Measurements from ENCODE around the gene SCAF1.

SCAF1 gene

DNA sequence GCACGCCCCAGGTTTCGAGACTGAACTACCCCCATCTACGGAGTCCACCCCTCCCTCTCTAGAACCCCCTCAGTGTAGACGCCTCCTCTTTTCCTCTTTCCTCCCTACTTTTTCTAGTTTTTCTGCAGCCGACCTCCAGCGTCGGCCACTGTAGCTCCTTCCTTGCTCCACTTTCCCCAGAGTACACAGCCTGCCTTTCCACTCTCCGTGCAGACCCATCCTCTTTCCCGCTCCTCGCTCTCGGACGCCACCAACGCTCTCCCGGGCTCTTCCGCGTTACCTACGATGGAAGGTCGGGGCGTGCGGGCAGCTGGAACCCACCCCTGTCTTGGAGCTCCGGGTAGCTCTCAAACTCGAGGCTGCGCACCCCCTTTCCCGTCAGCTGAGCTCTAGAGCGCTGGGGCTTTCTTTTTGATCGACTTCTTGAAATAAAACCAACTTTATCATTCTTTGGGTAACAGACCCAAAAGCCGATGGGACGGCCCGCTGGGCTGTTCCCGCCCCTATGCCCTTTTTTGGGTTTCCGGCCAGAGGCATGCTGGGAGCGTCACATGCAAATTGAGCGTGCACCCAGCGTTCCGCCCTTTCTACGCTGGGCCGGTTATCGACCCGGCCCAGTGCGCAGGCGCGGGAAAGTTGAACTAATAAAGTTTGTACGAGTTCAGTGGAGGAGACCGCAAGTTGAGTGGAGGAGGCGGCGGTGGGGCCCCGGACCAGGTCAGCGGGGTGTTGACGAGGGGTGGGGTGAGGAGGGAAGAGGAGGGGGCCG is 23.5 kb downstream of the SCAF1 start, which contains the start of the genes BCL2L12 and IRF3:
Gene BCL2L12, plus strand, starts transcription at position 583 of the 769 bp plus-strand sequence. CDS start 760 bp downstream, outside the sequence.
Gene IRF3, minus strand, starts transcription at position 507 of the 769 bp plus-strand sequence. CDS start 1,019 bp downstream, outside the sequence.
- DNase-seq = peak; percentile 100

DNA sequence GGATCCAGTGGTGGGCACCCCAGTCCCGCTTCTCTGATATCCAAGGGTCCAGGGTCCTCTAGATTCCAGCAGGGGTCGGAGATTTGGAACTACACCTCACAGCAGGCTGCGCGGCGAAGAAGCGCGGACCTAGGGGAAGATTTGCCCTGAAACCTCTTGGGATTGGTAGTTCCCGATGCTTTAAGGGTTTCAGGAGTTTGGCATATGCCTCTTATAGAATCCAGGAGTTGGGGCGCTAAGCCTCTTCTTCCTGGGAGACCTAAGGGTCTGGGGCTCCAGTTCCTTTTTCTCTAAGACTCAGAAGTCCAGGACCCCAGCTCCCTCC is 24.1 kb downstream of the SCAF1 start:
- DNase-seq = no peak

DNA sequence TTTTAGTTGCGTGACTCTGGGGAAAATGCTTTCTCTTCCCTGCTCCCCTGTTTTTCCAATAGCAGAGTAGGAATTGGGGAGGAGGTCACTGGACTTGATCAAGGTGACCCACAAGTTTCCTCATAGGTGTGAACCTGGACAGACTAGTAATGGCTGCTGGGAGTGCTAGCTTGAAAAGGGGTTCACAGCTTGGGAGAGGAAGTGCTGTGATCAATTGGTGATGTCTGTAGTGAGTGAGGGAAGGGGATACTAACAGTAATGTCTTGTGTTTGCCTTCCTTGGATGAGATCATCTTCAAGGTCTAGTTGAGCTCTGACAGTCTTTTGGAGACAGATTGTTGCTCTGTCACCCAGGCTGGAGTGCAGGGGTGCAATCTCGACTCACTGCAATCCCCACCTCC is 25.5 kb downstream of the SCAF1 start:
- DNase-seq = no peak

DNA sequence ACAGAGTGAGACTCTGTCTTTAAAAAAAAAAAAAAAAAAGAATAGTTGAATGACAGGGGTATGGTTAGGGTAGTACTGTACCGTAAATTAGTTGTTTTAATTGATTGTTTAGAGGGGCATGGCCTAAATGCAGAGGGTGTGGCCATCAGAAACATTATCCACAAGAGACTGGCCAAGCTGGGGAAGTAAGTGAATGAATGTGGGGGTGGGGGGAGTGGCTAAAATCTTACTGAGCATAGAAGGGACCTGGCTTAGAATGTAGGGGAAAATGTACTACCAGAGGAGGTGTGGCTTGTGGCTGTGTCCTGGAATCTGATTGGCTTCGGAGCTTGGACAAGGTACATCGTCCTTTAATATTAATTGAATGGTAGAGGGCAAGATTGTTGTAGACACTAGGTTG is 27.5 kb downstream of the SCAF1 start:
- no peak for DNase-seq

DNA sequence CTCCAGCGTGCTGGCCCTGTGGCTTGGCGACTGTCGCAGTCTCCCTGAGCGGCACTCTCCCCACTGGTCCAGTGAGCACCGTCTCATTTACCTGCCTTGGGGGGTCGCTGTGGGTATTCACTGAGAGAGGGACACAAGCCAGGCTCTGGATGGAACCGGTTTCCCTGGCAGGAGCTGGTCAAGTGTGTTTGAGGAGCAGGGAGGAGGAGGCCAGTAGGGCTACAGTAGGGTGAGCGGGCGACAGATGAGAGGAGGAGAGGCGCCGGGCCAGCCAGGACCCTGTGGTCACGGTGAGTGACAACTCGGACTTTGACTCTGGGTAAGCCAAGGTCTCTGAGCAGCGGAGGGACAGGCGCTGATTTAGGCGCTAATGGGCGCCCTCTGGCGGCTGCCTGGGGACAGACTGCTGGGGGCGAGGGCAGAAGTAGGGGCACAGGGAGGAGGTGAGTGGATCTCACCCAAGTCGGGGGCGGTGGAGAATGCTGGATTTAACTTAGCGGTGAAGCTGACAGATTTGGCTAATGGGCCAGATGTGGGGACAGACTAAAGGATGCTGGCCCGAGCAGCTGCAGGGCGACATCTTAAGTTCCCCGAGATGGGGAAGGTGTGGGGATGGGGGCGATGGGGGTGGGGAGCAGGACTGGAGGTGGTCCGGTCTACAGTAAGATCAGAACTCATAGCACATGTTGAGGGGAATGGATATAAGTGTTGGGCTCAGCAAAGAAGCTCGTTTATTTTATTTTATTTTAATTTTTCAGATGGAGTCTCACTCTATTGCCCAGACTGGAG is 30.3 kb downstream of the SCAF1 start:
- peak; percentile 84 for DNase-seq

DNA sequence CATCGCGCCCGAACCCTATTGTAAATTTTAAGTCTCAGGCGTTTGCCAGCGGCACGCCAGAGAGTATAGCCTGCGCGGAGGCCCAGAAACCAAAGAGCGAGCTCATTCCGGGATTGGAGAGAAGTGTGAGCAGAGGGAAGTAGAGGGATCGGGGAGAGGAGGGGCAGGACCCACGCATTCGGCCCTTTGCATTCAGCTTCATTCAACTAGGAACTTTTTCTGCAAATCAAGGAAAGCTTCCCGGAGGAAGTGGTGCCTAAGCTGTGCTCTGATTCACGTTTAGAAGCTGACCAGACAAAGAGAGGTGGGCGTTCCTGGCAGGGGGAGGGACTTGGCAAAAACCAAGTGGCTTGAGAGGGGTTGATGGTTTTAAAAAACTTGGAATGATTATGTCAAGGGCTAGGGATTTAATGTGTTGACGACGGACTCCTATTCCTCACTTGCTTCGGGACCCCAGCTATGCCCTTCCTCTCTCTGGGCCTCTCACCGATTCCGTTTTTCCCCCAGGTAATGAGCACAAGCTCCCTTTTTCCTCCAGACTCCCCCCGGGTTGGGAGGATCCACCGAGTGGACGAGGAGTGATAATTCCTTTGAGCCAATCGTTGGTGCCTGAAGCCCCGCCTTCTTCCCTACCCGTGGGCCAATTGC is 34.3 kb downstream of the SCAF1 start:
- DNase-seq = peak; percentile 48

DNA sequence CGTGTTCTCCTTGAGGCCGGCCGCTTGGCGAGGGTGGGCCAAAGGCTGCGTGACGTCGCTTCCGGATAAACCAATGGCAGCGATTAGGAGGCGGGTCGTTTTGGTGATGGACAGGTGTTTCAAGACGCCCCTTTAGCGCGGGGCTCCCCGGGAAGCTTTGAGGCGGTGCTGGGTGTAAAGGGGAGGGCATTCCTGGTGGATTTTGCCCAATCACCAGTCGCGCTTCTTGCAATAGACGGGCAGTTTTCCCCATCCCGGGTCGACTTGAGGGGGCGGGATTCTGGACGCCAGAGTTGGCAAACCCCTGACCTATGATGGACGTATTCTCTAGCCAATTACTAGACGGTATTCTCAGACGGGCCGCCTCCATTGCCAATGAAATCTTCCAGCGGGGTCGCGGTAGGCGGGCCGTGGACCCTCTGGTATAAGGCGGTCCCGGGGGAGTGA is 34.8 kb downstream of the SCAF1 start:
- peak; percentile 99 for DNase-seq

DNA sequence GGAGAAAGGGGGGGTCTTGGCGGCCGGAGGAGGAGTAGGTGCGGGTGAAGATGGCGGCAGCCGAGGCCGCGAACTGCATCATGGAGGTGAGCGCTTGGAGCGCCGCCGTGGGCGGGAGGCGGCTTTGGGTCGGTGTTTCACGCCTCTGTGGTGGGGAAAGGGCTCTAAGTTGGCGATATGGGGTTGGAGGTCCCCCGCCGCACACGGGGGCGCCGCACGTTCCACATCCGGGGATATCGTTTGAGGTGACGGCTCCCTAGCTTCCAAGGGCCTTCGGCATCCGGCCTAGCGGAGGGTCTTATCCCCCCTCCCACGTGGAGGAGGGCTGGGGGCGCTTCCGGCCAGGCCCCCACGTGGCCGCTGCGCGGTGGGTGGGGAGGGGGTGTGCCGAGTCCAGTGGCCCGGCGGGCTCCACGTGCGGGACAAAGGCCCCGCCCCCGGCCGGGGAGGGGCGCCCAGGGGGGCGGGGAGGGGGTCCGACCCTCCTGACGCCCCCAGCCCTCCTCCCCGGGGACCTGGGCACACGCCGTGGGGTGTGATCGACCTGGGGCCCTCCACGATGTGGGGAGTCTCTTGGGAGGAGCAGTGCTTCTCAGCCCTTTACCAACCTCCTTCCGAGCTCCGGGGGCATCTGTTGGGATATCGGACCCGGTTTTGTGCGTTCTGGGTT is 35.4 kb downstream of the SCAF1 start, which contains the start of gene PRMT1:
Gene PRMT1, plus strand, starts transcription at position 41 of the 670 bp plus-strand sequence. Its CDS starts 10 bp downstream, at position 51.
- peak; percentile 68 for DNase-seq

DNA sequence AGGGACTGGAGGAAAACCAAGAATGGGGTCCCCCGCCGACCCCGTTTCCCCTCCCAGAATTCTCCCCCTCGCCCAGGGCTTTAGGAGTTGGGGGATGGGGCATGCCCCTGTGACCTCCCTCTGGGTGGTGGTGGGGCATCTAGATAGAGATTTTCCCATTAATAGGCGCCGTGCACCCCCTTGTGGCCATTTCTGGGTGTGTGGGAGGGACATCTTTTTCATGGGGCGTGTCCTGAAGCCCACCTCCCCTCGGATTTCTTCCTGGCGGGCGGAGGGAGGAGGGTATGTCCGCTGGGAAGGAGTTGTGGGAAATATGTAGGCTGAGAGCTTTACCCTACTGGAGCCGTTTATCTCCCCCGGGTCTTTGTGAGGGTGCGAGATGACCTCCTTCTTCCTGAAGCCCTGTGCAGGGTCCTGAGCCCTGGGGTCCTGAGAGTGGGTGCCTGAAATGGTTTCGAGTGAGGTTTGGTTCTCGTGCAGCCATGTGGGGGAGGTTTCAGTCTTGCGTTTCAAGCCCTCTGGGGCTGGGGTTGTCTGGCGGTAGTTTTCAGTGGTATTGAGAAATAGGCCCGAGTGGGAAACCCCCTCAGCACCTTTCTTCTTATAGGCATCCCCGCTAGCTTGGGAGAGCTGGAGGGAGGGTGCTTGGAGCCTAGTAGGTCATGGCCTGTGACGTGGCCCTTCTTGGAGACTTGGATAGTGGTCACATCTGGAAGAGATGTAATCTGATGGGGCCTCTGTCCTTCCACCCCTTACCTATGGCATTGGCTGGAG is 36.1 kb downstream of the SCAF1 start:
- DNase-seq = peak; percentile 89

DNA sequence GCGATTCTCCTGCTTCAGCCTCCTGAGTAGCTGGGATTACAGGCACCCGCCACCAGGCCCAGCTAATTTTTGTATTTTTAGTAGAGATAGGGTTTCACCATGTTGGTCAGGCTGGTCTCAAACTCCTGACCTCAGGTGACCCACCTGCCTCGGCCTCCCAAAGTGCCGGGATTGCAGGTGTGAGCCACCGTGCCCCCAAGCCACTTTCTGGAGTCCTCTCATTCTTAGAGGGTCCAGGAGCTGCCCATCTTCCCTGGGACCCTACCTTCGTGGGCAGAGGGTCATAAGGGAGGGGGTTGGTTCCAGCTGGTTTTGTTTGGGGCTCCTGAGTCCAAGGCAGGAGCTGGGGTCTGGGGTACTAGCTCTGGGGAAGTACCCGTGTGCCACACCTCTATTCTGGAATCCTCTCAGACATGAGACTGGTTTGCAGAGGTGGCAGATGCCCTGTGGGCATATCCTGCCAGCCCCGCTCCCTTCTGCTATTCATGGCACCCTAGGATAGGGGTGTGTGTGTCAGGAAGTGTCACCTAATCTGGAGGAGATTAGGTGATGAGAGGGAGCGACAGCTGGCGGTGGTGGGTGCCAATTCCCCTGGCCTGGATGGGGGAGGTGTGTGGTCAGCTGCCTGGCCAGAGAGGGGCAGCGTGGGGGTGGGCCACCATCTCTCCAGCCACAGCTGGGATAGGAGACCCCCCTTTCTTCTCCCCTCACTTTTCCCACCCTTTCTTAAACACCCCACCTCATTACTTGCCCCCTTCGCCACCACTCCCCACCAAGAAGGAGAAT is 37.2 kb downstream of the SCAF1 start:
- DNase-seq = no peak

DNA sequence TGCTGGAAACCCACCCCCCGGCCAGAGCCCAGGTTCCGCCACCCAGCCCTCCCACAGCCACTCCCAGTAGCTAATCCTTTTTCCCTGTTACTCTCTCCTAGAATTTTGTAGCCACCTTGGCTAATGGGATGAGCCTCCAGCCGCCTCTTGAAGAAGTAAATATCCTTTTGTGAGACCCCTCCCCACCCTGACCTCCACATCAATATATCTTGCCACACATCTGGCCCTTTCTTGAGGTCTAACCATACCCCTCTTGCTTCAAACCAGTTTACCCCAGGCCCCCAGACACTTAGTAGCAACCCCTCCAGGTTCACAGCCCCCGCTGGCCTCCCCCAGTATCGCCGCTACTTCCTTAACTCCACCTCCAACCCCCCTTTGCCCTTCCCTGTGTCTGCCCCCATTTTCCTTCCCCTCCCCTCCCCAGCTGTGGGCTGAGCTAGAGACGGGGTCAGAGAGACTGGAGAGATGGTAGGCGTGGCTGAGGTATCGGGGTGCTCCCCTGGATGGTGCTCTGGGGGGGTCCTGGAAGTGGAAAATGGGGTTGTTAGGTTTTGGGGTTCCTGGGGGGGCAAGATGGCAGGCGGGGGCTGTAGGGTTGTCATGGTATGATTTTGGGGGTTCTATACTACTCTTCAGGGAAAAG is 37.9 kb downstream of the SCAF1 start:
- DNase-seq = no peak

DNA sequence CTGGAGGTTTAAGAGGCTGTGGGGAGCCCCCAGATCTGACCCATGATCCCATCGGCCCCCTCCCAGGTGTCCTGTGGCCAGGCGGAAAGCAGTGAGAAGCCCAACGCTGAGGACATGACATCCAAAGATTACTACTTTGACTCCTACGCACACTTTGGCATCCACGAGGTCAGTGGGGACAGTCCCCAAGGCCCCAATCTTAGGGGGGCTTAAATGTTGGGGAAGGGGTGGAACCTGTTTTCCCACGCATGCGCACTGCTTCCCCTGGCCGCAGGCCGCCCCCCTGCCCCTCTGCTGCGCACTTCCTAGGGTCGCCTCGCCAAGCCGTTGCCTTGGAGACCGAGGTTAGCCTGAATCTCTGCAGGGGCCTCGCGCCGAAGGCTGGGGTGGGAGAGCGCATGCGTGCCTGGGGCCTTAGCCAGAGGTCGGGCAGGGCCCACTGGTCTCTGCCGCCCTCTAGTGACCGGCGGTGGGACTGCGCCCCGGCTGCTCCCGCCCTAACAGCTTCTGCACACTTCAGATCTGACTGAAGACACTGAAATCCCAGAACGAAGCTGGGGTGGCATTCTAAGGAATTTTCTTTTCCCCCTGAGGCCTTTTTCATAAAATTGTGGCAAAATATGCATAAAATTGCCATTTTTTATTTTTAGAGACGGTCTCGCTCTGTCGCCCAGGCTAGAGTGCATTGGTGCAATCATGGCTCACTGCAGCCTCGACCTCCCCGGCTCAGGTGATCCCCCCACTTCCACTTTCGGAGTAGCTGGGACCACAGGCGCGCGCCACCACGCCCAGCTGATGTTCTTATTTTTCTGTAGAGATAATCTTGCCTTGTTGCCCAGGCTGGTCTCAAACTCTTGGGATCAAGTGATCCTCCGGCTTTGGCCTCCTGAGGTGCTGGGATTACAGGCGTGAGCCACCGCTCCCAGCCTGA is 38.7 kb downstream of the SCAF1 start:
- DNase-seq = peak; percentile 97

DNA sequence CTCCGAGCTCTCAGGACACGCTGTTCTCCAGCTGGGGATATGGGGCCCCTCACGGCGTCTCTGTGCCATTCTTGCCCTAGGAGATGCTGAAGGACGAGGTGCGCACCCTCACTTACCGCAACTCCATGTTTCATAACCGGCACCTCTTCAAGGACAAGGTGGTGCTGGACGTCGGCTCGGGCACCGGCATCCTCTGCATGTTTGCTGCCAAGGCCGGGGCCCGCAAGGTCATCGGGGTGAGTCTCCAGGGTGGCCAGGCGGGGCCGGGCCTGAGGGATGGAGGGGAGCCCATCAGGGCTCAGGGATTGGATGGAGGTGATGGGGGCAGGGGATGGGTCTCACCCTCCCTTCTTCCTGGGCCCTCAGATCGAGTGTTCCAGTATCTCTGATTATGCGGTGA is 39.8 kb downstream of the SCAF1 start:
- DNase-seq = no peak

DNA sequence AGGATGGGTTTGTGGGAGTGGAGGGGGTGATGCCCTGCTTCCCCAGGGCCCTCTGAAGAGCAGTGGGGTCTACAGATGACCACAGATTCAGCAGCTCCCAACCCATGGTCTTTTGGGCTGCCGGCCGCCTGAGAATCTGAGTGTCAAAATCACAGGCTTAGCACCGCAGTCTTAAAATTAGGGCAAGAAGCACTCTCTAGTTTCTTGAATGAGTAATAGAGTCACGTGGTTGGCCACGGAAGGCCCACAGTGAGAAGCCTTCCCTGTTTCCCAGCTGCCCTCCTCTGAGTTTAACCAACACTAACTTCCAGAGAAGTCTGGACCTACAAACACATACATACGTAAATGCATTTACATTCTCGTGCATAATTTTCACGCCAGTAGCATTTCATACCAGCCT is 40.3 kb downstream of the SCAF1 start:
- DNase-seq = no peak

DNA sequence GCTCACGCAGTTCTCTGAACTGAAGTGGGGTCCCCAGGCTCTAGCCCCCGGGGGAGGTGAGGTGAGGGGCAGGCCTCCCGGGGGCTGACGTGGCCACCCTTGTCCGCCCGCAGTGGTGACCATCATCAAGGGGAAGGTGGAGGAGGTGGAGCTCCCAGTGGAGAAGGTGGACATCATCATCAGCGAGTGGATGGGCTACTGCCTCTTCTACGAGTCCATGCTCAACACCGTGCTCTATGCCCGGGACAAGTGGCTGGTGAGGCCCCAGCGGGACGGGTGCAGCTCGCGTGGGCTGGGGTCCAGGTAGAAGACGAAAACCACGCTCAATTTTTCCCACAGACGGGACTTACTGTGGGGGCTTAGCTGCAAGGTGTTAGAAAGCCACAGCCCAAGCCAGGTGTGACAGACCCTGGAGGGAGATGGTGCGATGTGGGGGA is 41.8 kb downstream of the SCAF1 start:
- no peak for DNase-seq

DNA sequence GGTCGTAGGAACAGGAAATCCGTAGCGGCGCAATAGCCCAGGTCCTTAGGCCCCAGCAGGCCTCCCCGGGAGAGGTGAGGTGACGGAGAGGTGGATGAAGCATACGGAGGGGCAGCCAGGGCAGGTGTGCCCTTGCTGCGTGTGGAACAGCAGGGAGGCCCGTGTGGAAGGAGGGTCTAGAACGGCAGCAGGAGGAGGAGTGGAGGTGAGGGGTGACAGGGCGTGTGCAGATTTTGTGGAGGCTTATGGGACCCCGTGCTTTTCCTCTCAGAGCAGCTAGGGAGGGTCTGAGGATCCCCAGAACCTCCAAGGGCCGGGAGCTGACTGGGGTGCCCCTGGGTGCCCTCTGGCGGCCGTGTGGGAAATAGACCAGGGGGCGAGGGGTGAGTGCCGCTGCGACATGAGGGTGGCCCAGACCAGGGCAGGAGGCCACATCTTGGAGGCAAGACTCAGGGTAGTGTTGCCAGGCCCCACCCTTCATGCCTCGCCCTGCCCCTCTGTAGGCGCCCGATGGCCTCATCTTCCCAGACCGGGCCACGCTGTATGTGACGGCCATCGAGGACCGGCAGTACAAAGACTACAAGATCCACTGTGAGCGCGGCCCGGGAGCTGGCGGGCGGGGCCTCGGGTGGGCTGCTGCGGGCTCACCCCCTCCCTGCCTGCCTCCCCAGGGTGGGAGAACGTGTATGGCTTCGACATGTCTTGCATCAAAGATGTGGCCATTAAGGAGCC is 42.4 kb downstream of the SCAF1 start:
- peak; percentile 38 for DNase-seq

DNA sequence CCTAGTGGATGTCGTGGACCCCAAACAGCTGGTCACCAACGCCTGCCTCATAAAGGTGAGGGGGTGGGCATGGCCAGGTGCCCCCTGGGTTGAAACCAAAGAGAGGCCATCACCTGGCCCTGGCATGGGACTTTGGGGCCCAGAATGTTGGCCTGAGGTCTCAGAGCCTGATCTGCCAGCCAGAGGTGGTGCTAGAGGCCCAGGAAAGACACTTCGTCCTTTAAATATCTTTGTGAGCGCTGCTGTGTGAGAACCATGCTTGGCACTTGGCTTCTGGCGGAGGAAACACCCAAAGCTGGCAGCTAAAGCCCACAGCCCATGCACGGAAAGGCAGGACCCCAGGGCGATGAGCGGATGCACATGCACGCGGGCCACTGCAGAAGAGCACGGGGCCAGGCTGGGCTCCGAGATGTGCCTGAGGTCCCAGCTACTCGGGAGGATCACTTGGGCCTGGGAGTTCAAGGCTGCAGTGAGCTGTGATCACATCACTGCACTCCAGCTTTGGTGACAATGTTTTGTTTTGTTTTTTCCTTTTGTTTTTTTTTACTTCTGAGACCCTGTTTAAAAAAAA is 43.1 kb downstream of the SCAF1 start:
- DNase-seq = no peak

DNA sequence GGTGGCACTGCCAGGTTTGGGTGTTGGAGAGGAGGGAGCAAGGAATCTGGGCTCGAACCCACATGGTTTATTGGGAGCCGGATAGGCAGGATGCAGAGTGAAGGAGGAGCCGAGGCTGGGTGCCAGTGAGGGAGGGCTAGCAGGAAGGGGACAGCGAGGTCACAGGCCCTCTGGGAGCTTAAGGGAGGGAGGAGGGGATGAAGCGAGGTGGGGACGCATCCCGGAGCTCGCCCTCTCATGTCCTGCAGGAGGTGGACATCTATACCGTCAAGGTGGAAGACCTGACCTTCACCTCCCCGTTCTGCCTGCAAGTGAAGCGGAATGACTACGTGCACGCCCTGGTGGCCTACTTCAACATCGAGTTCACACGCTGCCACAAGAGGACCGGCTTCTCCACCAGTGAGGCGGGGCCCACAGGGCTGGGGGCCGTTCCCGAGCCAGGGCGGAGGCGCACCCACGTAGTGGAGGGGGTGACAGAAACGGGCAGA is 43.9 kb downstream of the SCAF1 start:
- DNase-seq = no peak
